ENCODE results near the gene EYS. TPM values are rescaled to one million over a fixed set of nuclear protein-coding genes. Genes with fewer than 3 reads are reported as not detected.
"Not testable (repeated sequence)": the region's sequence is repeated elsewhere in the genome, so short reads cannot be mapped to it uniquely, and the experiment has no call there.

Gene EYS
- total RNA-seq, 1 donor = under 0.01 TPM

DNA sequence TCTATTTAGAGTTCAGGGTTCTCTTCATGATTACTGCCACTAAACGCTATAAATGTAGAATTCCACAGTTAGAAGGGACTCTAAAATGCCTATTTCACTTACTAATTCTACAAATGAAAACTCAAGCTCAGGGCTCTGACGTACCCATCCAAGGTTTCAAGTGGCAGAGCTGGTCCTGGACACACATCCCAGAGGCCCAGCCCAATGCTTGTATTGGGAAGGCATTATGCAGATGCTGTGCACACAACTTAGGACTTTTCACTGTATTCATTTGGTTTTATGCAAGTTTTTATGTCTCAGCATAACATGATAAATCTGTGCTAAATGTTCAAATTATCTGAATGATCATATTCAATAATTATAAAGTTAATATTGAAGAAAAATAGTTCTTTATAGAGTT is 1761.0 kb downstream of the EYS start:
- DNase-seq (ENCODE audit: low read depth in 2 of 3, low spot score in 2 of 3) = no peak

DNA sequence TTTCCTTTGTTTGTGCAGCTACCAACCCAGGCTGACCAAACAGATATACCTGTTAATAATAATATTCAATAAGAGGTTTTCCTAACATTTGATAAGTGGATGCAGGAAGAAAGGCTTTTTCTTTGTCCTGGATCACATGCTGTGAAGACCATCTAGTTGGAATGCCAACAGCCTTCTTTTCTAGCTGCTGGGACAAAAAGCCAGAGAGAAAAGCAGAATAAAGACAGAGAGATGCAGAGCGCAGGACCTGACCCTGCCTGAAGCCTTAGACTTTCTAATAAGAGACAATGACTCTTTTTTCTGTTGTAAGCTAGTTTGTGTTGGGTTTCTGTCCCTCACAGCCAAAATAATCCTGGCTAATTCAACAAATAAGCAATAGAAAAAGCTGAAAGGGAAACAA is 1763.2 kb downstream of the EYS start:
- no peak for DNase-seq (ENCODE audit: low read depth in 2 of 3, low spot score in 2 of 3)

DNA sequence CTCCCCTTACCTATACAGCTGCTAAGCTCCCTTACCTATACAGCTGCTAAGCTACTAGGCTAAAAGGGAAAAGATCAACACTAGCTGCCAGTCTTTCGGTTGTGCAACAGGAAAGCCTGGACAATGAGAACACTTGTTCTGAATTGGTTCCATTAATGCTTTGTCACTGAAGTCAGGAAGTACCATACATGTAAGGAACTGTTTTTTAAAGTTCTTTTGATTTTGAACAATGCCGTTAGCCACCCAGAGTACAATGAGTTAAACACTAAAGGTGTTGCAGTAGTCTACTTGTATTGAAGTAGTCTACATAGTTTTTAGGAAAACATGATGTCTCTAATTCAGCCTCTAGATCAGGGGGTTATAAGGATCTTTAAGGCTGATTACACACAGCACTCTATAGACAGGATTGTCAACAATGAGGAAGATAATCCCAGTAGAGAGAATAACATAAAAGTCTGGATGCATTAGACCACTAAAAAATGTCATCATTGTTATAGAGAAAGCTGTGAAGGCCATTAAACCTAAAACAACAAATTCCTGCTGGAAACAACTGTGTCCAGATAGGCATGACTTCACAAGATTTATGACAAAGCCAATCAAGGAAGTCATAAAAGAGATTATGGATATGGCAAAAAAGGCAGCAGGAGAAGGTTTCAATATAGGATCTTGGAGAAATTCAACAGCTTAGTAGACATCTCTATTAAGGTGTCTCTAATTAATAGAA is 1765.1 kb downstream of the EYS start:
- DNase-seq (ENCODE audit: low read depth in 2 of 3, low spot score in 2 of 3) = peak in 1 of 3 donors; percentile 71

DNA sequence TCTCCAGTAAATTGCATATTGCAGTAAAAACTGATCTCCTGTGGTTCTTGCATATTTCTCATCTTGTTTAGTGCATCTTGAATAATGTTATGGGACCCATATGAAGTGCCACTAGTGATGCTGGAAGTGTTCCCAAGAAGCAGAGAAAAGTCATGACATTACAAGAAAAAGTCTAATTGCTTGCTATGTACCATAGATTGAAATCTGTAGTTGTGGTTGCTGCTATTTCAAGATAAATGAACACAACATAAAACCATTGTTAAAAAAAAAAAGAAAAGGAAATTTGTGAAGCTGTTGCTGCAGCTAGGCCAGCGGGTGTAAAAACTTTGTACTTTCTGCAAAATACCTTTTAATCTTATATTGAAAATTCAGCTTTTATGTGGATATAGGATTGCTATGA is 1767.0 kb downstream of the EYS start:
- DNase-seq (ENCODE audit: low read depth in 2 of 3, low spot score in 2 of 3) = peak in 2 of 3 donors; percentile 24 to 71

DNA sequence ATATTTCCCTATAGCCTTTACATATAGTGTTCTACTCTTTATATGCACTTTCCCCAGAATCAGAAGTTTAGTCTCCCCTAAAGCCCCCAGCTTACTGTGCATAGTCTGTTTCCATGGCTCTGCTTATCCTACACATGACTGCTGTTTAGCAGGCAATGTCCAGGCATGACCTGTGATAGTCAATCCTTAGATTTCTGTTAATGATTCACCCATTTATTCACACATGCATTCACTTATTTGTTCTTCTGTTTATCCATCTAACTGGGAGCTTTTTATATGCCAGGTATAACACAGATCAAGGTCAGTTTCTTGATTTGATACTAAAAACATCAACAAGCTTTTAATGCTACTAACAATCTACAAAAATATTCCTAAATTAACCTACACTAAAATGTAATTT is 1770.6 kb downstream of the EYS start:
- no peak for DNase-seq (ENCODE audit: low read depth in 2 of 3, low spot score in 2 of 3)

DNA sequence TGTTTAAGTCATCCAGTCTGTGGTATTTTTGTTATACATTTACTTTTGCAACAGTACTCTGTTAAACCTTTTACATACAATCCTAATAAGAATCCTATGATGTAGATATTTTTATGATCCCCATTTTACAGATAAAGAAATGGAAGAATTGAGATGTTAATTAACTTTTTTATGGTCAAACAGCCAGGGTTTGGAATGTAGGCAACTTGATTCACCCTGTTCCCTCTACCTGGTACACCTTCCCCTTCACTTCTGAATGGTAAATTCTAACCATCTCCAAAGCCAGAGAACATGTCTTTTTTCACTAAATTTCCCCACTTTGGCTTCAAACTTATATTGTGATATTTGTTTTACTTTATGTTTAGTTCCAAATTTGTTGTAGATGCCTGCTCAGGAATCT is 1771.3 kb downstream of the EYS start:
- no peak for DNase-seq (ENCODE audit: low read depth in 2 of 3, low spot score in 2 of 3)

DNA sequence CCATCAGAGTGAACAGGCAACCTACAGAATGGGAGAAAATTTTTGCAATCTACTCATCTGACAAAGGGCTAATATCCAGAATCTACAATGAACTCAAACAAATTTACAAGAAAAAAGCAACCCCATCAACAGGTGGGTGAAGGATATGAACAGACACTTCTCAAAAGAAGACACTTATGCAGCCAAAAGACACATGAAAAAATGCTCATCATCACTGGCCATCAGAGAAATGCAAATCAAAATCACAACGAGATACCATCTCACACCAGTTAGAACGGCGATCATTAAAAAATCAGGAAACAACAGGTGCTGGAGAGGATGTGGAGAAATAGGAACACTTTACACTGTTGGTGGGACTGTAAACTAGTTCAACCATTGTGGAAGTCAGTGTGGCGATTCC is 1773.1 kb downstream of the EYS start:
- not testable (repeated sequence) for DNase-seq (ENCODE audit: low read depth in 2 of 3, low spot score in 2 of 3)

DNA sequence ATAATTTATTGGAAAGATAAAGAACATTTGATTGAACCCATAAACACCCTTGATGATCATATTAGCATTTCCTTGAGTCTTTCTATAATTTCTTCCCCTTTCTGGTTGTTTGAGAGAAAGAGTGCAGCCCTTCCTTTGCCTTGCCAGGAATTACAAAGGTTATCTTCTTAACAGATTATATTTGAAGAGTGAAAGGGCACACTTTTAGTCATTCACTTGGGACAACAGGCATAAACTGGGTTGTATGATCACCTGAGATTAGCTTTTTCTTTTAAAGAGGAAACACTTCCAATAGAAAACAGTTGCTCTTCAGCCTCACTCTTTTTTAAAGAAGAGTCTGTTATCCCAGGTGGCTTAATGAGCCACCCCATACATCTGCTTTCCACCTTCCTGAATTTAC is 1776.2 kb downstream of the EYS start:
- DNase-seq (ENCODE audit: low read depth in 2 of 3, low spot score in 2 of 3) = no peak

DNA sequence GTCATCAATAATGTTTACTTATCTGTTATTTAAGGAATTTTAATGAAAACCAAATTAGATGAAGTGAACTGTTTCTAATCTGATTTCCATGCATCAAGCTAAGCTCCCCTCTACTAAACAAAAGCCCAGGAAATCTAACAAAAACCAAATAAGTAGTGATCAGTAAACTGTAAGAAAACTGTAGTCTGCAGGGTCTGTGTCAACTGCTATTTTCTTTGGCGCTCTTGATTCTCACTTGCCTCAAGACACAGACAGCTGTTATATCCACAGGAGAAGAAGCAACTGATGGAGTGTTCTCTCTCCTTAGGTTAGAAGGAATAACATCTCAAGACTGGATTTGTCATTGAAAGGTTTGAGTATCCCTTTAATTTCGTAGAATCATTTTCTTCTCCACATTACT is 1777.9 kb downstream of the EYS start:
- no peak for DNase-seq (ENCODE audit: low read depth in 2 of 3, low spot score in 2 of 3)

DNA sequence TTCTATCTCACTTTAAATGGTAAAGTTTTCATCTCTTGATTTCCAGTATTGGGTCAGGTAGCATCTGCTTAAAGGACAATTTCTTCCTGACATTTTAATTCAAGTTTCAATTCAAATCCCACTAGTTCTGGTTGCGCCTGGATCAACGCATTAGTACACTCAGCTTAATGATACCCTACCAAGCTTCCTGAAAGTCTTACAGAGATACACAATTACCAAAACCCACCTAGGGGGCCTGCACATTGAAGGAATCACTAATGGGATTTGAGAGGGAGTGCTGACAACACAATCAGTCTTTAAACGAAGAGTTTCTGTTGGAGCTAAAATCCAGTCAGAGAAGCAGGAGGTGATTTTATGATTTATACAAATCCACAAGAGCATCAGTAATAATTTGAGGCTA is 1778.4 kb downstream of the EYS start:
- no peak for DNase-seq (ENCODE audit: low read depth in 2 of 3, low spot score in 2 of 3)

DNA sequence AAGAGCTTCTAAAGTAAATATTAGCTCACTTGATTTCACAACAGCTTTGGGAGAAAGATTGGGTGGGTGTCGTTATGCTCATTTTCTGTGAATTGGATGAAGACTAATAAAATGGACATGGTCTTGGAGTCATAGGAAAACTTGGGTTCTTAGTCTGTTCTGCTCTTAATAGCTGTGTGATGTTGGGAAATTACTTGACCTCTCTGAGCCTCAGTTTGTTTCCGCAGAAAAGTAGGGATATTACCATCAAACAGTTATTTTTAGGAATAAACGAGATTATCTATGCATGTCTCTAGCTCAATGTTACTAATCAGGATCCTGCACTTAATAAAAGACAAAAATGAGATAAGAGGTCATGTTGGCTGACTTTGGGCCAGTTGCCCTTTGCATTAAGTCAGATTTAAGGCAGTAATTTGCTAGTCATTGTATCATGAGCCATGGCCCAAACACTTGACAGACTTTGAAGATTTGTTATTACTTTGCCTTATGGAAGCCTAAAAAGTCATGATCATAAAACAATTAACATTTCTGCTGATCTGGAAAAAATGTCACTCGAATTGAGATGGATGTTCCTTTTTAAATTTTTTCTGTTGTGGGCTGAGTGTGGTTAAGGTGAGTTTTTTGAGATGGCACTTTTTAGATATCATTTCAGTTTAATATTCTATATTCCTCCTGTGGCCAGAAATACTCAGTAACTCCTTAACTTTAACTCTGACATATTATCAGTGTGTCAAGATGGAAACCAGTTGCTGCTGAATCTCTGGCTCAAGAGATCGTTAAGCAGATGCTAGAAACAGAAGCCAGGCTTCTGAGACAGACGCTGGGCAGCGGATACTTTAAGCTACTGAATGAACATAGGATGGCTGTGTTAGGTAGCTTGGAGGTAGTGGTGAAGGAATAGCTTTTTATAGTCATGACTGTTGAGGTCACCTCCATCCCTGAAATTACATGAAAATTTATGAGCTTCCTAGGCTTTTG is 1779.8 kb downstream of the EYS start:
- DNase-seq (ENCODE audit: low read depth in 2 of 3, low spot score in 2 of 3) = no peak

DNA sequence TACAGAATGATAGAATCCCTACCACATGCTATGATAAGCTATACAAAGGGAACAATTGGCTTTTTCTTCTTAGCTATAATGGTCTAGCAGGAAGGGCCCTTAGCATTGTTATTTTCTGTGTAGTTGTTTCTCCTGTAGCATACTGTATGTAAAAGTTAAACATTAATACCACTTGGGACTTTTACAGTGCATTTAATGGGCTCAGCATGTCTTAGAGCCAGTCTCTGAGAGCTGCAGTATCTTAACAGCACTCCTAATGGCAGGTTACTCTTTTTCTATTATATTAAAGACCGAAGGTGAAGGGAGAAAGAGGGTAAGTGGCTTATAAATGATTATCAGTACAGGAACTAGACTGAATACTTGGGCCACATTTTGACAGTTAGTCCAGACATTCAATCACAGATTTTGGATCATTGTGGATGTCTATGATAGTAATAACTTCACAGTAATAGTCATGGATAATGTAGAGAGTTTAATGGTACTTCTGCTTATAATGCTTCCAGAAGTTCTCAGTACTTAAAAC is 1780.7 kb downstream of the EYS start:
- no peak for DNase-seq (ENCODE audit: low read depth in 2 of 3, low spot score in 2 of 3)

DNA sequence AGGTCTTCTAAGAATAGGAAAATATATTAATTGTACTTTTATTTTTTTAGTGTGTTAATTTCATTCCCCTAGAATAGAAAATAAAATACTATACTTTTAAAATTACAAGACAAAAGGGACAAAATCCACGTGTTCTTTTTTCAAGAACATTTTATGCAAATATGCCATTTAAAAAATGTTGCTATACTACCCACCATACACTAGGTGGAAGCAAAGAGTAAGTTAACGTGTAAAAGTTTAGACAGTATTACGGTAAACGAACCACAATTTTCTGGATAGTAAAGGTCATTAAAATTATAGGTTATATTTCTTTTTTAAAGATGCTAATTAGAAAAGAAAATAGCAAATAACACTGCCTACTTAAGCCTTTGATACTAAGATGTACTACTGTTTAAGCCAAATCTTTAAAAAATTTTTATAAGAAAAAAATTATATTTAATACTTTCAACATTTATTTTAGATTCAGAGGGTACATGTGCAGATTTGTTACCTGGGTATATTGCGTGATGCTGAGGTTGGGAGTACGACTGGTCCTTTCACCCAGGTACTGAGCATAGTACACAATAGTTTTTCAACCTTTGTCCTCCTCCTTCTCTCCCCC is 1783.8 kb downstream of the EYS start:
- peak in 1 of 3 donors; percentile 71 for DNase-seq (ENCODE audit: low read depth in 2 of 3, low spot score in 2 of 3)

DNA sequence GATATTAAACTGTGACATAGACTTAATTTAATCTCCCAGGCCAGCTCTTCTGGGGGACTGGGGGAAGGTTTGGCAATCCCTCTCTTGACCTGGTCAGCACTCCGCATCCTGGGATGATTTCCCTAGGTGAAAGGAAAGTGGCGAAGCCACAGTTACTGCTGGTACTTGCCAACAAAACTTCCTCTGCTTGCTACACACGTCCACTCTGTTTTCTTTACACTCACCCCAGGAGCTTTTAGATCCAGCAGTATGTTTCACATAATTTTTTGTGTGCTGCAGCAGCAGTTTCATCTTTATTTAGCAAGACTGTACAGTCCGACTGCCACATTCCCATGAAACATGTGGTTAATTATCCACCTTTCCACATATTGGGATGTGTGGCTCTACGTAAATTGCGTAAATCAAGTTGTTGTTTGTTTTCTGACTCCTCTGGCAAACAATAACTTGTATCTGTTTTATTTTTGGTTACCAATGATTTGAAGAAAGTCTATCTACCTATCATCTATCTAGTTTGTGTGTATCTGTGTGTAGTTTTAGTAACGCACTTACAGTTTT is 1787.4 kb downstream of the EYS start:
- DNase-seq (ENCODE audit: low read depth in 2 of 3, low spot score in 2 of 3) = no peak

DNA sequence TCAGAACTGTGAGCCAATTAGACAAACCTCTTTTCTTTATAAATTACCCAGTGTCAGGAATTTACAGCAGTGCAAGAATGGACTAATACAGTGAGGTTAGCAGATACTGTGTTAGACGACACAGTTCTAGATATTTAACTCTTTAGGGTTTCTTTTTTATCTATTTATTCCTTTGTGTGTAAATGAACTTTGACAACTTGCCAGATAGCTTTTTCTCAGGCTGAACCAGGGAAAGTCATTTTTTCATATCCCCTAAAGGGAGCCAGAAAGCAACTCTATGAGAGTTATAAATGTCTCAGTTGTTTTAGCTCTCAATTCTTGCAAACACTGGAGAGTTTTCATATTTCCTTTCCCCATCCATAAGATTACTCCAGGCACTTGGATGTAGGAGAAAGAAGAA is 1794.1 kb downstream of the EYS start:
- no peak for DNase-seq (ENCODE audit: low read depth in 2 of 3, low spot score in 2 of 3)

DNA sequence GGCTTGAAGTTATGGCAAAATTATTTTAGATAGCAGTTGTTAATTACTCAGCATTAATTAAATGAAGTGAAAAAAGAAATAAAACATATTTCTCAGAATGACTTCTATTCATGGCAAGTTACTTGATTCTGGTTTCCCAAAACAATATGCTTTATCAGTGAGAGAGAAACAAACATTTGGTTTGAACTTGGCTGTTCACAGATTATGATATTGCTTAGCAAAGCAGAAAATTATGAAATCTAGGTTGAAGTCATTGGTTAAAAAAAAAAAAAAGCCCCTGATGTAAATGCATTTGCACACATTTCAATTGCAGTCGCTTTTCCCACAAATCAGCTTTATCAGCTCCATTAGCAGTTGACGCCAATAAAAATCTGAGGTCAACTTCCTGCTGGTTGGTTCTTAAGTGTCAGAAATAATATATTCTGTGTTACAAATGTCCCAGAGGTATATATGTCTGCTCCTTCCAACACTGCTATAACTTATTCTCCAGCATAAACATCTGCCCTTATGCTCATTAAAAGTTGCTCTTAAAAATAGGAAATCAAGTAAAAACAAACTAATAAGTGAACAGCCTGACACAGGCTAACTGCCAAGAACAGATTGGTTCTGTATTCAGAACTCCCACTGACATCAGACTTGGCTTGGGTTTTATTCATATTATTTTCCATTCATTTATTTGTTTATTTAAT is 1796.0 kb downstream of the EYS start:
- DNase-seq (ENCODE audit: low read depth in 2 of 3, low spot score in 2 of 3) = no peak

DNA sequence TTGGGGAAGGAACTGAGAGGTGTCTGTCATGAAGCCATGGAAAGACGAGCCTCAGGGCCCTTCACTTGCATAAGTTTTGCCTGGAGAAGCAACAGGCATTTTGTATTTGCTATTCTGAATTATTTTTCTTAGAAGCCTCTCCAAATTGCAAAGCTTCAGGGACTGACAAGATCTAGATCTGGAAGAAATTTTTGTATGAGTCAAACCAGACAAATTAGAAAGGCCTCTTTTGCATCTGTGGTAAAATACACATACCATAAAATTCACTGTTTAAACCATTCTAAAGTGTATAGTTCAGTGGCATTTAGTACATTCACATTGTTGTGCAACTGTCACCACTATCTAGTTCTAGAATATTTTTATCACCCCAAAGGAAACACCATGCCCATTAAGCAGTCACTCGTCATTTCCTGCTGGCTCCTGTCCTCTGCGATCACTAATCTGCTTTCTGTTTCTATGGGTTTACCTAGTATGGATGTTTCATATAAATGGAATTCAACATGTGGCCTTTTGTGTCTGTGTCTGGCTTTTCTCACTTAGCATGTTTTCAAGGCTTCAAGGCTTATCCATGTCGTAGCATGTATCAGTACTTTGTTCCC is 1802.3 kb downstream of the EYS start:
- peak in 2 of 3 donors; percentile 63 to 91 for DNase-seq (ENCODE audit: low read depth in 2 of 3, low spot score in 2 of 3)

DNA sequence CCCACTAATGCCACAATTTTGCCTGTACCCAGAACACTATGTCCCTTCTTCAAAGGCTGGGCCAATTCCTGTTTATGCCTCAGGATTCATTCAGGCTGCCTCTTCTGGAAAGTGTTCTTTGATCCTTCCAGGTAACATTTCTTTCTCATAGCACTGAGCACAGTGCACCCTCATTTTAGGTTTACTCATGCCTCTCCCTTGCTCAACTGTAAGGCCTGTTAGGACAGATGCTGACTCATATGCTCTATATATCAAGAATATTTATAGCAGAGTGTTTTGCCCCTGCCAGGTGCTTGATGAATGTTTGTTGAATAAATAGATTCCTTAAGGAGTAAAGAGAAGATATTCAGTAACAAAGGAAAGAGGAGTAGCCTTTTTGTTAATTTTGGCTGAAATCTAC is 1807.5 kb downstream of the EYS start:
- DNase-seq (ENCODE audit: low read depth in 2 of 3, low spot score in 2 of 3) = no peak

DNA sequence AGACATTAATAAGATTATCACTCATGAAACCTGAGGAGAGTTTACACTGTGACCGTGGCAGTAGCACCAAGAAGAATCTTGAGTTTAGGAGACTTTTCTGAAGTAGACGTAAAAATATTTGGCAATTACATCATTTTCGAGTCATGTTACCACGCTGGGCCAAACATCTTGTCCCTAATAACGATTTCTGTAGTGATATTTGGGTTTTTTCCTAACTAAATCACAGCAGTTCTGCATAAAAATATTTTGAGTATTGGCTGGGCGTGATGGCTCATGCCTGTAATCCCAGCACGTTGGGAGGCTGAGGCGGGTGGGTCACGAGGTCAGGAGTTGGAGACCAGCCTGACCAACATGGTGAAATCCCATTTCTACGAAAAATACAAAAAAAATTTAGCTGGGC is 1809.1 kb downstream of the EYS start:
- no peak for DNase-seq (ENCODE audit: low read depth in 2 of 3, low spot score in 2 of 3)

DNA sequence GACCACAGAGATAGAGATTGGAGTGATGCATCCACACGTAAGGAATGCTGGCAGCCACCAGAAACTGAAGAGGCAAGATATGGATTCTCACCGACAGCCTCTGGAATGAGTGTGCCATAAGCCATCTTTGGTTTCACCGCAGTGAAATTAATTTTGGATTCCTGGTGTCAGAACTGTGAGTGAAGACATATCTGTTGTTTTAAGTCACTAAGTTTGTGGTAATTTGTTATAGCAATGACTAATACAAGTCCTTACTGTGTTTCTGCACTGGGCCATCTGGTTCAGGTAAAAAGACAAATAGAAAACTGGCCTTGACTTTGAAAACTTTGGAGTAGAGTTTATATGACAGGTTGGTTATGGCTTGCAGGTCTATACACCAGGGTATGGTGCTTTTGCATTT is 1809.6 kb downstream of the EYS start:
- DNase-seq (ENCODE audit: low read depth in 2 of 3, low spot score in 2 of 3) = no peak

Measured in hematopoietic multipotent progenitor cell (in vitro differentiated cells).